Neural progenitor cell (in vitro differentiated cells): ENCODE data around the gene SURF6.

Source experiments
- CTCF ChIP-seq: fragments of 200-600 bp; sonication (generic); IDR thresholded peaks from 2 replicates; pipeline ENCODE4 v1.5.1; 2017; ENCODE audit warnings: antibody characterized with exemption, mild to moderate bottlenecking
- EZH2 ChIP-seq: fragments of 200-600 bp; sonication (generic); IDR thresholded peaks from 2 replicates; pipeline ENCODE4 v1.6.1; 2017; ENCODE audit warnings: antibody characterized with exemption, mild to moderate bottlenecking, moderate library complexity

- TF ChIP-seq CTCF (no peak), EZH2 (no peak)
Observed at GRCh38 chr9:133356391-133357091, 20.6 kb upstream of the SURF6 start, which contains the start of the genes SURF1 and SURF2.
